ENCODE data around the gene CTRB2.
"Not testable (repeated sequence)": the region's sequence is repeated elsewhere in the genome, so short reads cannot be mapped to it uniquely, and the experiment has no call there.

CTRB2 gene

GRCh38 chr16:75204905-75205304 is 2.1 kb downstream of the CTRB2 start:
- H3K4me3 ChIP-seq (ENCODE audit: control insufficient read depth in 1 of 7, extremely low read depth in 1 of 7, insufficient read depth in 4 of 7, low read depth in 2 of 7, low read length in 6 of 7); DNase-seq; H3K4me1 ChIP-seq (ENCODE audit: control extremely low read depth in 1 of 4, control insufficient read depth in 4 of 4, insufficient read depth in 4 of 4, low read length in 3 of 4); H3K27ac ChIP-seq (ENCODE audit: insufficient read depth in 1 of 2, low read depth in 1 of 2, low read length in 2 of 2, poor library complexity in 1 of 2, severe bottlenecking in 2 of 2); CTCF ChIA-PET; H3K9me3 ChIP-seq (ENCODE audit: control extremely low read depth in 1 of 5, control insufficient read depth in 4 of 5, insufficient read depth in 2 of 5, low read depth in 1 of 5, low read length in 4 of 5); POLR2A ChIA-PET; H3K36me3 ChIP-seq (ENCODE audit: control insufficient read depth in 4 of 4, insufficient read depth in 4 of 4, low read length in 3 of 4): not testable (repeated sequence)
- no CpG with 5 or more reads among the region's 20 CpGs for WGBS (ENCODE audit: insufficient coverage)
- H3K27me3 ChIP-seq (replicated peaks in 2 of 5; ENCODE audit: control insufficient read depth in 4 of 5, insufficient read depth in 5 of 5, low read length in 4 of 5), result peaks cover 0 to 41% (median 0%) of the 10 kb centered on the region in 5 experiments

- no peak overlapping the region for H3K4me3 ChIP-seq (ENCODE audit: control insufficient read depth in 1 of 7, extremely low read depth in 1 of 7, insufficient read depth in 4 of 7, low read depth in 2 of 7, low read length in 6 of 7)
- WGBS (ENCODE audit: insufficient coverage), result 83% methylated on average over 1 of the region's 6 CpGs
- no peak overlapping the region for H3K27ac ChIP-seq (ENCODE audit: insufficient read depth in 1 of 2, low read depth in 1 of 2, low read length in 2 of 2, poor library complexity in 1 of 2, severe bottlenecking in 2 of 2)
- H3K36me3 ChIP-seq (ENCODE audit: control insufficient read depth in 4 of 4, insufficient read depth in 4 of 4, low read length in 3 of 4), result no peaks in the 10 kb centered on the region
- ChIA-PET CTCF (interaction anchor here (2.1 kb wide), 1 partner anchor 30 kb away, joined by 5 read pairs; no protein-coding TSS in a partner anchor), POLR2A (no interaction called here)
- peaks cover 0 to 7% (median 4%) of the 10 kb centered on the region in 4 experiments for H3K4me1 ChIP-seq (ENCODE audit: control extremely low read depth in 1 of 4, control insufficient read depth in 4 of 4, insufficient read depth in 4 of 4, low read length in 3 of 4)
- DNase-seq, result no peak
- H3K27me3 ChIP-seq (replicated peaks in 2 of 5; ENCODE audit: control insufficient read depth in 4 of 5, insufficient read depth in 5 of 5, low read length in 4 of 5), result peaks cover 0 to 41% (median 0%) of the 10 kb centered on the region in 5 experiments
- no peaks in the 10 kb centered on the region for H3K9me3 ChIP-seq (ENCODE audit: control extremely low read depth in 1 of 5, control insufficient read depth in 4 of 5, insufficient read depth in 2 of 5, low read depth in 1 of 5, low read length in 4 of 5)
Measured at GRCh38 chr16:75204410-75204758, 2.6 kb downstream of the CTRB2 start.

GRCh38 chr16:75203667-75204409 is 3.1 kb downstream of the CTRB2 start:
- POLR2A ChIA-PET, result no interaction called here
- WGBS (ENCODE audit: insufficient coverage), result 81% methylated on average over 13 of the region's 13 CpGs

GRCh38 chr16:75203096-75203495 is 3.9 kb downstream of the CTRB2 start:
- ChIA-PET POLR2A (no interaction called here), CTCF (interaction anchor here (1.1 to 2.1 kb wide), 2 partner anchors 19 to 31 kb away, joined by 3 to 5 read pairs; no protein-coding TSS in a partner anchor)
- DNase-seq, result no peak
- H3K27me3 ChIP-seq (replicated peaks in 2 of 5; ENCODE audit: control insufficient read depth in 4 of 5, insufficient read depth in 5 of 5, low read length in 4 of 5), result peaks cover 0 to 36% (median 3%) of the 10 kb centered on the region in 5 experiments
- H3K4me1 ChIP-seq (ENCODE audit: control extremely low read depth in 1 of 4, control insufficient read depth in 4 of 4, insufficient read depth in 4 of 4, low read length in 3 of 4), result peaks cover 0 to 8% (median 4%) of the 10 kb centered on the region in 4 experiments
- H3K27ac ChIP-seq (ENCODE audit: insufficient read depth in 1 of 2, low read depth in 1 of 2, low read length in 2 of 2, poor library complexity in 1 of 2, severe bottlenecking in 2 of 2), result no peak overlapping the region
- H3K9me3 ChIP-seq (ENCODE audit: control extremely low read depth in 1 of 5, control insufficient read depth in 4 of 5, insufficient read depth in 2 of 5, low read depth in 1 of 5, low read length in 4 of 5), result no peaks in the 10 kb centered on the region
- WGBS (ENCODE audit: insufficient coverage), result 98% methylated on average over 11 of the region's 12 CpGs
- H3K36me3 ChIP-seq (ENCODE audit: control insufficient read depth in 4 of 4, insufficient read depth in 4 of 4, low read length in 3 of 4), result no peaks in the 10 kb centered on the region
- H3K4me3 ChIP-seq (ENCODE audit: control insufficient read depth in 1 of 7, extremely low read depth in 1 of 7, insufficient read depth in 4 of 7, low read depth in 2 of 7, low read length in 6 of 7), result no peak overlapping the region

More at GRCh38 chr16:75203667-75204409, 3.1 kb downstream of the CTRB2 start:
- H3K4me1 ChIP-seq (ENCODE audit: control extremely low read depth in 1 of 4, control insufficient read depth in 4 of 4, insufficient read depth in 4 of 4, low read length in 3 of 4), result peaks cover 0 to 7% (median 4%) of the 10 kb centered on the region in 4 experiments
- H3K27me3 ChIP-seq (replicated peaks in 2 of 5; ENCODE audit: control insufficient read depth in 4 of 5, insufficient read depth in 5 of 5, low read length in 4 of 5), result peaks cover 0 to 40% (median 0%) of the 10 kb centered on the region in 5 experiments
- DNase-seq, result peak in 2 of 3 donors; percentile 17
- H3K4me3 ChIP-seq (ENCODE audit: control insufficient read depth in 1 of 7, extremely low read depth in 1 of 7, insufficient read depth in 4 of 7, low read depth in 2 of 7, low read length in 6 of 7), result no peak overlapping the region
- H3K36me3 ChIP-seq (ENCODE audit: control insufficient read depth in 4 of 4, insufficient read depth in 4 of 4, low read length in 3 of 4), result no peaks in the 10 kb centered on the region
- no peaks in the 10 kb centered on the region for H3K9me3 ChIP-seq (ENCODE audit: control extremely low read depth in 1 of 5, control insufficient read depth in 4 of 5, insufficient read depth in 2 of 5, low read depth in 1 of 5, low read length in 4 of 5)
- CTCF ChIA-PET, result interaction anchor here (2.1 kb wide), 1 partner anchor 30 kb away, joined by 5 read pairs; no protein-coding TSS in a partner anchor
- no peak overlapping the region for H3K27ac ChIP-seq (ENCODE audit: insufficient read depth in 1 of 2, low read depth in 1 of 2, low read length in 2 of 2, poor library complexity in 1 of 2, severe bottlenecking in 2 of 2)

- Histone ChIP-seq H3K4me1 (ENCODE audit: control extremely low read depth in 1 of 4, control insufficient read depth in 4 of 4, insufficient read depth in 4 of 4, low read length in 3 of 4) (peaks cover 0 to 10% (median 4%) of the 10 kb centered on the region in 4 experiments), H3K27me3 (replicated peaks in 2 of 5; ENCODE audit: control insufficient read depth in 4 of 5, insufficient read depth in 5 of 5, low read length in 4 of 5) (peaks cover 0 to 40% (median 12%) of the 10 kb centered on the region in 5 experiments), H3K36me3 (ENCODE audit: control insufficient read depth in 4 of 4, insufficient read depth in 4 of 4, low read length in 3 of 4) (no peaks in the 10 kb centered on the region), H3K9me3 (ENCODE audit: control extremely low read depth in 1 of 5, control insufficient read depth in 4 of 5, insufficient read depth in 2 of 5, low read depth in 1 of 5, low read length in 4 of 5) (no peaks in the 10 kb centered on the region), H3K27ac (ENCODE audit: insufficient read depth in 1 of 2, low read depth in 1 of 2, low read length in 2 of 2, poor library complexity in 1 of 2, severe bottlenecking in 2 of 2) (no peak overlapping the region), H3K4me3 (ENCODE audit: control insufficient read depth in 1 of 7, extremely low read depth in 1 of 7, insufficient read depth in 4 of 7, low read depth in 2 of 7, low read length in 6 of 7) (no peak overlapping the region)
- POLR2A ChIA-PET, result no interaction called here
- no peak for DNase-seq
- CTCF ChIA-PET, result interaction anchor here (0.8 to 2.1 kb wide), 3 partner anchors 20 to 187 kb away, joined by 3 to 5 read pairs (median 3); no protein-coding TSS in a partner anchor
- WGBS (ENCODE audit: insufficient coverage), result 100% methylated on average over 3 of the region's 13 CpGs
Measured at GRCh38 chr16:75202069-75202590, 4.8 kb downstream of the CTRB2 start.

GRCh38 chr16:75198135-75198600 is 8.8 kb downstream of the CTRB2 start:
- ChIA-PET POLR2A (no interaction called here), CTCF (interaction anchor here (1.0 to 5.0 kb wide), 14 partner anchors 8 to 274 kb away, joined by 3 to 31 read pairs (median 4); partner anchors contain the start of gene CTRB2)
- Histone ChIP-seq H3K27me3 (replicated peaks in 2 of 5; ENCODE audit: control insufficient read depth in 4 of 5, insufficient read depth in 5 of 5, low read length in 4 of 5) (peaks cover 0 to 47% (median 16%) of the 10 kb centered on the region in 5 experiments), H3K27ac (ENCODE audit: insufficient read depth in 1 of 2, low read depth in 1 of 2, low read length in 2 of 2, poor library complexity in 1 of 2, severe bottlenecking in 2 of 2) (no peak overlapping the region), H3K36me3 (ENCODE audit: control insufficient read depth in 4 of 4, insufficient read depth in 4 of 4, low read length in 3 of 4) (no peaks in the 10 kb centered on the region), H3K4me1 (ENCODE audit: control extremely low read depth in 1 of 4, control insufficient read depth in 4 of 4, insufficient read depth in 4 of 4, low read length in 3 of 4) (peaks cover 0 to 10% (median 4%) of the 10 kb centered on the region in 4 experiments), H3K9me3 (ENCODE audit: control extremely low read depth in 1 of 5, control insufficient read depth in 4 of 5, insufficient read depth in 2 of 5, low read depth in 1 of 5, low read length in 4 of 5) (peaks cover 0 to 4% (median 0%) of the 10 kb centered on the region in 5 experiments), H3K4me3 (ENCODE audit: control insufficient read depth in 1 of 7, extremely low read depth in 1 of 7, insufficient read depth in 4 of 7, low read depth in 2 of 7, low read length in 6 of 7) (no peak overlapping the region)
- 53% methylated on average over 17 of the region's 18 CpGs for WGBS (ENCODE audit: insufficient coverage)
- peak in 1 of 3 donors; percentile 11 for DNase-seq

Measured in common myeloid progenitor, CD34-positive (primary cell).